ENCODE measurements around the gene OSBPL2.

OSBPL2 gene

DNA sequence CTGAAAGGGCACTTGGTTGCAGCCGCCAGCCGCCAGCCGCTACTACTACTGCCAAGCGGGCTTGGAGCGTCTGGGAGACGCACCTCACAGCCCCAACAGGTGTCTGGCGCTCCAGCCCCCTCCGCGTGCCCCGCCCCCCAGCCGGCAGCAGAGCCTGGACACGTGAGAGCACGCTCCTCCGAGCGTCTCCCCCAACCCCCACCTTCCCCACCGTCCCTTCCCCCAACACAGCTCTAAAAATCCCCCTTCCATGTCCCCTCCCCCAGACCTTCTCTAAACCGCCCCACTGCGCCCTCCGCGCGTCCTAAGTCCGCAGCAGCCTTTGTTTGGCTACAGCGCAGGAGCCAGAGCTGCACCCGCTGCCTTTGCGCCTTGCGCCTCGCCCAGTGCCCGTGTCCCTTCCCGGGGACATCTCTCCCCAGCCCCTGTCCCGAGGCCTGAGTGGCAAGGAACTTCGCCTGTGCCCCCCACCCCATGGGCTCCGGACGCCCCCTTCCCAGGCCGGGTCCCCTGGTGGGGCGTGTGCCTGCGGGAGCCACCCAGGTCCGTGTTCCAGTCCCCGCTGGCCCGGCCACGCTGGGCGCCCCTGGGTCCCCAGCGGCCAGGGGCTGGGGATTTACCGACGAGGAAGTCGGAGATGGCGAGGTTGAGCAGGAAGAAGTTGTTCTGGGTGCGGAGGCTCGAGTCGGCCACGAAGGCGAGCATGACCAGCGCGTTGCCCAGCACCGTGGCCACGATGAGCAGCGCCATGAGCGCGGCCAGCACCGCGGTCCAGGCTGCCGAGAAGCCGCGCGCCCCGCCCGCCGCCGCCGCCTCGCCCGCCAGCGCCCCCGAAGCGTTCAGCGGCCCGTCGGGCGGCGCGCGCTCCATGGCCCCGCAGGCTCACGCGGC lies 19.0 kb upstream of the OSBPL2 start:
- Histone ChIP-seq H3K9ac (ENCODE audit: low read depth, low read length) (no peak overlapping the region), H3K36me3 (ENCODE audit: control insufficient read depth, insufficient read depth, low read length) (peaks cover 2% of the 10 kb centered on the region), H3K9me3 (ENCODE audit: control insufficient read depth, insufficient read depth, low read length) (no peaks in the 10 kb centered on the region), H3K4me3 (ENCODE audit: low read depth, low read length) (peak overlapping the region; percentile 49), H3K4me1 (ENCODE audit: control insufficient read depth, insufficient read depth, low read length) (no peaks in the 10 kb centered on the region), H3K27me3 (ENCODE audit: control insufficient read depth, insufficient read depth, low read length) (peaks cover 29% of the 10 kb centered on the region)

GRCh38 chr20:62219992-62220665 lies 18.2 kb upstream of the OSBPL2 start, which contains the start of gene HRH3:
Gene HRH3 (minus strand): TSS chr20:62220278. CDS start chr20:62219970, 308 bp downstream.
- H3K9me3 ChIP-seq (ENCODE audit: control insufficient read depth, insufficient read depth, low read length) = no peaks in the 10 kb centered on the region
- H3K27me3 ChIP-seq (ENCODE audit: control insufficient read depth, insufficient read depth, low read length) = peaks cover 29% of the 10 kb centered on the region
- no peak within 1 kb of the TSS for H3K9ac ChIP-seq (ENCODE audit: low read depth, low read length)
- H3K36me3 ChIP-seq (ENCODE audit: control insufficient read depth, insufficient read depth, low read length) = no peaks in the 10 kb centered on the region
- H3K4me1 ChIP-seq (ENCODE audit: control insufficient read depth, insufficient read depth, low read length) = no peaks in the 10 kb centered on the region
- H3K4me3 ChIP-seq (ENCODE audit: low read depth, low read length) = peak within 1 kb of the TSS; percentile 49

DNA sequence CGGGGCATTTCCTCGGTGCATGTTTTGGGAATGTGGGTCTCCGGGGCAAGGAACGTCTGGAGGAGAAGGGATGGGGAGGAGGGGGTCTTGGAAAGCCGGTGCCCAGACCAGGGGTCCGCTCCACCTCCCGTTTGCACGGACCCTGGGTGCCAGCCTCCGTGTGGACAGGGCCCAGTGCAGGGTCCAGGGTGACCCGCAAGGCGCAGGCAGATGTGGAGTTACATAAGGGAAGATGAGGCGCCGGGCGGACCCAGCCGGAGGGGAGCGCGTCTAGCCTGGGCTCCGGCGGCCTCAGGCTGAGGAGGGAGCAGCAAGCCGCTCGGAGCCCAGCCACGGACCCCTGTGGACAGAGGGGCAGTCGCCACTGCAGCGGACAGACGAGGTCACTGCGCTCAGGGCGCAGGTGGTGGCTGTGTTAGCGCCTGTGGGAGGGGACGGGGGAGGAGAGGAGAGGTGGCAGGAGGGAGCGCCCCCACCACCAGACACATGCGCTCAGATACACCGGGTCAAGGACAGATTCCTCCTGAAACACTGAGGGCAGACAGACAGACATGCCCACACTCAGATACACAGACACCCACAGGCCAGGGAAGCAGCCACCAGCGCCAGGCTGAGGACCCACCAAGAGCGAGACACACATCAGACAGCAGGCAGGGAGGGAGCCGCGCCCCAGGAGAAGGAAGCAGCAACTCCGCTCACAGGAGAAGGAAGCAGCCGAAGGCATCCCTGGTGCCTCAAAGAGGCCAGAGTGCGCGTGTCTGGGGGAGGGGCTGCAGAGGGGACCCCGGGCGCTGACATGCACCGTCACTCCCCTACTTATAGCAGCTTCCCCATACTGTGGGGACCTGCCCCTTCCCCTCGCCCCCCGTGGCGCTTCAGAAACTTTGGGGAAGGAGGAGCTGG lies 17.4 kb upstream of the OSBPL2 start:
- Histone ChIP-seq H3K9me3 (ENCODE audit: control insufficient read depth, insufficient read depth, low read length) (no peaks in the 10 kb centered on the region), H3K4me3 (ENCODE audit: low read depth, low read length) (peak overlapping the region; percentile 40), H3K9ac (ENCODE audit: low read depth, low read length) (no peak overlapping the region), H3K4me1 (ENCODE audit: control insufficient read depth, insufficient read depth, low read length) (no peaks in the 10 kb centered on the region), H3K27me3 (ENCODE audit: control insufficient read depth, insufficient read depth, low read length) (peaks cover 29% of the 10 kb centered on the region), H3K36me3 (ENCODE audit: control insufficient read depth, insufficient read depth, low read length) (no peaks in the 10 kb centered on the region)

DNA sequence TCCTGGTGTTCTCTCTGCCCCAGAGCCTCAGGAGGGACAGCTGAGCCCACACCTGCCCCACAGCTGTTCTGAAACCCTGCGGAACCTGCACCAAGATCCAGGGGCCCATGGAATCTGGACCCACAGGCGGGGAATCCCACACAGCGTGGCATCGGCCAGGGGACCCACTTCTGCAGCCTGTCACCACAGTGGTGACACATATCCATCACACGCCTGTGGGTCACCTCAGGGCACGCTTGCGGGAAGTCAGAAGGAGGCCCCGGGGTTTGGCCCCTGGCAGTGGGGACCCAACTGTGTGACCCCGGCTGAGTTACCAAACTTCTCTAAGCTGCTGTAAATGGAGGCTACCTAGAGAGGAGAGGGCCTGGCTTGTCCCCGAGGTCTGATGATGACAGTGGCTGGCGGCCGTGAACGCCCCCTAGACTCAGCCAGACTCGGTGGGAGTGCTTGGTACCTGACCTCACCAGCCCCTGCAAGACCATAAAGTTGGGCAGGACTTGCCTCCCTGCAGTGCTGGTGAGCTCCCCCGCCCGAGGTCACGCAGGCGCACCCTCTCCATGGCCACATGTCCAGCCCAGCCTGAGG lies 16.0 kb upstream of the OSBPL2 start:
- Histone ChIP-seq H3K27me3 (ENCODE audit: control insufficient read depth, insufficient read depth, low read length) (peaks cover 29% of the 10 kb centered on the region), H3K9ac (ENCODE audit: low read depth, low read length) (no peak overlapping the region), H3K9me3 (ENCODE audit: control insufficient read depth, insufficient read depth, low read length) (no peaks in the 10 kb centered on the region), H3K36me3 (ENCODE audit: control insufficient read depth, insufficient read depth, low read length) (no peaks in the 10 kb centered on the region), H3K4me3 (ENCODE audit: low read depth, low read length) (no peak overlapping the region), H3K4me1 (ENCODE audit: control insufficient read depth, insufficient read depth, low read length) (no peaks in the 10 kb centered on the region)

DNA sequence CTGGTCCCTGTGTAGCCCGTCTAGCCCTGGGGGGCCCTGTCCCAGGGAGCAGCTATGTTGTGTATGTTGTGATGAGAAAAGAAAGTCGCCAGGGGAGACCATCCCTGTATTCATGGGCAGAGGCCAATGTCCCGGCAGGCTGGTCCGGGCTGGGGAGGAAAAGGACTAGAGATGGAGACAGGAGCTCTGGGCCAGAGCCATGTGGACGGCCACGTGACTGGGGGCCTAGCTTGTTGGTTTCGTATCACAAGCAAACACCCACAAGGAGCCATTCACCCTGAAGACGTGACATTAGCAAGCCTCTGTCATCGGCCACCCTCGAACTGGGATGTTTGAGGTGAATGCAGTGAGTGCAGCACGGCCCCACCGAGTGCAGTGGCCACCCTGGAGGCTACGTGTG lies 15.3 kb upstream of the OSBPL2 start:
- Histone ChIP-seq H3K9me3 (ENCODE audit: control insufficient read depth, insufficient read depth, low read length) (no peaks in the 10 kb centered on the region), H3K9ac (ENCODE audit: low read depth, low read length) (no peak overlapping the region), H3K4me1 (ENCODE audit: control insufficient read depth, insufficient read depth, low read length) (no peaks in the 10 kb centered on the region), H3K4me3 (ENCODE audit: low read depth, low read length) (no peak overlapping the region), H3K27me3 (ENCODE audit: control insufficient read depth, insufficient read depth, low read length) (peaks cover 25% of the 10 kb centered on the region), H3K36me3 (ENCODE audit: control insufficient read depth, insufficient read depth, low read length) (no peaks in the 10 kb centered on the region)

GRCh38 chr20:62223571-62223970 lies 14.8 kb upstream of the OSBPL2 start:
- Histone ChIP-seq H3K4me3 (ENCODE audit: low read depth, low read length) (no peak overlapping the region), H3K9ac (ENCODE audit: low read depth, low read length) (no peak overlapping the region), H3K27me3 (ENCODE audit: control insufficient read depth, insufficient read depth, low read length) (peaks cover 23% of the 10 kb centered on the region), H3K36me3 (ENCODE audit: control insufficient read depth, insufficient read depth, low read length) (no peaks in the 10 kb centered on the region), H3K9me3 (ENCODE audit: control insufficient read depth, insufficient read depth, low read length) (no peaks in the 10 kb centered on the region), H3K4me1 (ENCODE audit: control insufficient read depth, insufficient read depth, low read length) (no peaks in the 10 kb centered on the region)

DNA sequence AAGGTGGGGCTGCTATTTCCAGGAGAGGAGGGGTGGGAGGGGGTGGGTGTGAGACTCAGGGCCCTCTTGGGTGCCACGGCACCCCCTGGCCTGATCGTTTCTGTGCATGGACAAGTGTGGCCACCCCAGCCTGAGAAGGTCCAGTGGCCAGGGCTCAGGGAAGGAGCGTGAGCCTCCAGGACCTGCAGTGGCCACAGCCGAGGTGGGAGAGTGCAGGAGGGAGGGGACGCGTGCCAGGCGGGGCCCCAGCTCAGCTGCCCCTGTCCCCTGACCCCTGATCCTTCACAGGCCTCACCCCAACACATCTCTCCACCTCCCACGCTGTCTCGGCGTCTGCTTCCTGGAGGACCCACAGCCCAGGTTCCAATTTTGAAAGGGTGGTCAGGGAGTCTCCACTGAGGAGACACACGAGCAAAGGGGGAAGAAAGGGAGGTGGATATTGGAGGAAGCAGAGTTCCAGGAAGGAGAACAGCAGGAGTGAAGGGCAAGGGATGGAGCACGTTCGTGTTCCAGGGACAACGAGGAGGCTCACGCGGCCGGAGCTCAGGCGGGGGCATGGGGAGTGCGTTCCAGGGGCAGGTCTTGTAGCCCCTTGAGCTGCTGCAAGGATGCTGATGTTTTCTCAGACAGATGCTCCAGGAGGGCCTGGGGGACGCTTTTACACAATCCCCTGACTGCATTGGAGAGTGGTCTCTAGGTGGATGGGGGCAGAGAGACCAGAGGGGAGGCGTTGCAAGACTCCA lies 14.0 kb upstream of the OSBPL2 start:
- H3K27me3 ChIP-seq (ENCODE audit: control insufficient read depth, insufficient read depth, low read length) = peaks cover 22% of the 10 kb centered on the region
- H3K4me1 ChIP-seq (ENCODE audit: control insufficient read depth, insufficient read depth, low read length) = no peaks in the 10 kb centered on the region
- H3K4me3 ChIP-seq (ENCODE audit: low read depth, low read length) = no peak overlapping the region

DNA sequence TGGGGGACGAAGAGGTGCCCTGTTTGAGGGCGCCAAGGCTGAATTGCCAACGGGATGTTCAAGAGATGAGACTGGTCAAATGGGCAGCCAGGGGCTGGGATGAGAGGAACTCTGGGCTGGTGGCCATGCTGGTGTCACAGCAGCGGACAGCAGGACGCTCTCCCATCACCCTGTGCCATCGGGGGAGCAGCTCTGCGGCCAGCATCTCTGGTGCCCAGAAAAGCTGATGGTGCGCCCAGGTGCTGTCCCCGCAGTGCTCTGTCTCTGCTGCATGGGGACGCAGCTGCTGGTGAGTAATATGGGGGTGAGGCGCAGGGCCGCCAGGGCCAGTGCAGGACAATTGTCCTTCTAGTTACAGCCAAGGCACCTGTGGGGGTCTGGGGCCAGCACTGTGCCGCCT lies 13.3 kb upstream of the OSBPL2 start:
- no peak overlapping the region for H3K9ac ChIP-seq (ENCODE audit: low read depth, low read length)
- no peaks in the 10 kb centered on the region for H3K36me3 ChIP-seq (ENCODE audit: control insufficient read depth, insufficient read depth, low read length)
- H3K4me3 ChIP-seq (ENCODE audit: low read depth, low read length) = no peak overlapping the region
- no peaks in the 10 kb centered on the region for H3K9me3 ChIP-seq (ENCODE audit: control insufficient read depth, insufficient read depth, low read length)
- peaks cover 19% of the 10 kb centered on the region for H3K27me3 ChIP-seq (ENCODE audit: control insufficient read depth, insufficient read depth, low read length)
- no peaks in the 10 kb centered on the region for H3K4me1 ChIP-seq (ENCODE audit: control insufficient read depth, insufficient read depth, low read length)

More for the DNA sequence above, 14.0 kb upstream of the OSBPL2 start:
- Histone ChIP-seq H3K36me3 (ENCODE audit: control insufficient read depth, insufficient read depth, low read length) (no peaks in the 10 kb centered on the region), H3K9me3 (ENCODE audit: control insufficient read depth, insufficient read depth, low read length) (no peaks in the 10 kb centered on the region), H3K9ac (ENCODE audit: low read depth, low read length) (no peak overlapping the region)

DNA sequence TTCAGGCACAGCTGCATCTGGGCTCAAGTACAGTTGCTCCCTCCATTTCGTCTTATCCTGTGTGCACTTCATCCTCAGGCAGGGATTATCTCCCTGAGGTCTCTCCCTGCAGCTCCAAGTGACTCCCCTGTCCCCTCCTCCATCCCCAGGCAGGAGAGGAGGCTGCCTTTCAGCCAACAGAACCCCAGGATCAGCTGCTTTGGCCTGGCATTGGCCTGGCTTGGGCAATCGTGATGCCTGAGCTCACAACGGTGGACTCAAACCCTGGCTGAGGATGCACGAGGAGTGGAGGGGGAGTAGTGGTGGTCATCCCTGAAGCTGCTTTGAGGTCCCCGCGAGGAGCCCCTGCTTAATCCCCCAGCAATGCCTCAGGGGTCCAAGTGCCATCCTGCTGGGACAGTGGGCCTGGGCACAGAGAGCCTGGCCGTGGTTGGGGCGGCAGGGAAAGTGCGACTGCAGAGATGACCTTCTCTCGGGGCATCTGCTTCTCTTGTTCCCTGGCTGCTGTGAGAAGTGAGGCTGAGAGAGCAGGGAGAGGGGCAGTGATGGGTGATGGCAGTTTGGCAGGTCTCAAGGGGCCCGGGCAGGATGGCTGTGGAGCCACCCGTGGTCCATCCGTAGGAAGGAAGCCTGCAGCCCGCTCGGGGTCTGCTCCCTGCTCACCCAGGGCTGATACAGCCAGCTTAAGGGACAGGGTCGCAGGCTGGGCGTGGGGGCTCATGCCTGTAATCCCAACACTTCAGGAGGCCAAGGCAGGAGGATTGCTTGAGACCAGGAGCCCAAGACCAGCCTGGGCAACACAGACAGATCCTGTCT lies 12.3 kb upstream of the OSBPL2 start:
- H3K27me3 ChIP-seq (ENCODE audit: control insufficient read depth, insufficient read depth, low read length) = peaks cover 13% of the 10 kb centered on the region
- H3K36me3 ChIP-seq (ENCODE audit: control insufficient read depth, insufficient read depth, low read length) = no peaks in the 10 kb centered on the region
- no peak overlapping the region for H3K9ac ChIP-seq (ENCODE audit: low read depth, low read length)
- no peaks in the 10 kb centered on the region for H3K9me3 ChIP-seq (ENCODE audit: control insufficient read depth, insufficient read depth, low read length)
- no peak overlapping the region for H3K4me3 ChIP-seq (ENCODE audit: low read depth, low read length)
- no peaks in the 10 kb centered on the region for H3K4me1 ChIP-seq (ENCODE audit: control insufficient read depth, insufficient read depth, low read length)
